HG03025 (cell line): ENCODE results near the gene NPY4R2.
"Not testable (repeated sequence)": the region's sequence is repeated elsewhere in the genome, so short reads cannot be mapped to it uniquely, and the experiment has no call there.

Experiments
- ATAC-seq: cut with Tn5 transposase; IDR thresholded peaks from one replicate; pipeline ENCODE4 v1.9.1; 2021; ENCODE audit warnings: mild to moderate bottlenecking, moderate library complexity; ENCODE audit not compliant: unreplicated experiment, low FRiP score

The NPY4R2 gene

GRCh38 chr10:47918475-47918874, at the start of gene NPY4R2:
TSS of gene NPY4R2 (plus strand) at chr10:47918662. CDS start at chr10:47921988, 3,326 bp downstream.
- not testable (repeated sequence) for ATAC-seq

GRCh38 chr10:47870887-47871286, 47.6 kb upstream of the NPY4R2 start:
- ATAC-seq, result not testable (repeated sequence)

GRCh38 chr10:47871485-47872180, 46.8 kb upstream of the NPY4R2 start:
- not testable (repeated sequence) for ATAC-seq

GRCh38 chr10:47872236-47872635, 46.2 kb upstream of the NPY4R2 start:
- ATAC-seq, result not testable (repeated sequence)

- not testable (repeated sequence) for ATAC-seq
Measured at GRCh38 chr10:47884239-47884638, 34.2 kb upstream of the NPY4R2 start.

GRCh38 chr10:47884934-47885333, 33.5 kb upstream of the NPY4R2 start:
- not testable (repeated sequence) for ATAC-seq

GRCh38 chr10:47886356-47886755, 32.1 kb upstream of the NPY4R2 start:
- not testable (repeated sequence) for ATAC-seq

GRCh38 chr10:47886827-47887226, 31.6 kb upstream of the NPY4R2 start:
- not testable (repeated sequence) for ATAC-seq

- not testable (repeated sequence) for ATAC-seq
Measured at GRCh38 chr10:47890737-47891136, 27.7 kb upstream of the NPY4R2 start.

- ATAC-seq, result not testable (repeated sequence)
Measured at GRCh38 chr10:47892494-47893261, 25.8 kb upstream of the NPY4R2 start.

GRCh38 chr10:47894571-47894970, 23.9 kb upstream of the NPY4R2 start:
- ATAC-seq, result not testable (repeated sequence)

- ATAC-seq, result not testable (repeated sequence)
Measured at GRCh38 chr10:47897813-47898212, 20.6 kb upstream of the NPY4R2 start.

- ATAC-seq, result not testable (repeated sequence)
Measured at GRCh38 chr10:47909333-47909732, 9.1 kb upstream of the NPY4R2 start.

GRCh38 chr10:47910486-47910885, 8.0 kb upstream of the NPY4R2 start:
- ATAC-seq, result not testable (repeated sequence)

GRCh38 chr10:47914052-47914451, 4.4 kb upstream of the NPY4R2 start:
- ATAC-seq, result not testable (repeated sequence)

- not testable (repeated sequence) for ATAC-seq
Measured at GRCh38 chr10:47915849-47916548, 2.5 kb upstream of the NPY4R2 start.

- not testable (repeated sequence) for ATAC-seq
Measured at GRCh38 chr10:47920610-47921009, 2.1 kb downstream of the NPY4R2 start.

GRCh38 chr10:47922503-47922902, 4.0 kb downstream of the NPY4R2 start:
- not testable (repeated sequence) for ATAC-seq

- not testable (repeated sequence) for ATAC-seq
Measured at GRCh38 chr10:47924628-47925027, 6.2 kb downstream of the NPY4R2 start.

- not testable (repeated sequence) for ATAC-seq
Measured at GRCh38 chr10:47927147-47927916, 8.9 kb downstream of the NPY4R2 start.
